Measurements from ENCODE around the gene STK4.

Gene STK4

GRCh38 chr20:45042978-45043377 is 76.7 kb downstream of the STK4 start:
- H3K27ac ChIP-seq = no peak overlapping the region
- no peaks in the 10 kb centered on the region for H3K27me3 ChIP-seq
- H3K4me1 ChIP-seq (ENCODE audit: control insufficient read depth in 1 of 2, insufficient read depth in 1 of 2, low read depth in 1 of 2, low read length in 1 of 2) = peaks cover 49 to 61% of the 10 kb centered on the region in 2 experiments
- no peak for TF ChIP-seq CTCF (IDR thresholded peaks at IDR 0.05)
- no peak overlapping the region for H3K4me3 ChIP-seq (ENCODE audit: low read depth in 1 of 2, low read length in 1 of 2)
- H3K9me3 ChIP-seq = no peaks in the 10 kb centered on the region
- peaks cover 33% of the 10 kb centered on the region for H3K36me3 ChIP-seq

- H3K4me1 ChIP-seq (ENCODE audit: control insufficient read depth in 1 of 2, insufficient read depth in 1 of 2, low read depth in 1 of 2, low read length in 1 of 2) = peaks cover 40 to 52% of the 10 kb centered on the region in 2 experiments
- H3K36me3 ChIP-seq = peaks cover 44% of the 10 kb centered on the region
- H3K27me3 ChIP-seq = no peaks in the 10 kb centered on the region
- H3K27ac ChIP-seq = peak overlapping the region; percentile 28
- no peak overlapping the region for H3K4me3 ChIP-seq (ENCODE audit: low read depth in 1 of 2, low read length in 1 of 2)
- H3K9me3 ChIP-seq = no peaks in the 10 kb centered on the region
- TF ChIP-seq CTCF (IDR thresholded peaks at IDR 0.05) = peak; percentile 69
These were observed 77.8 kb downstream of the STK4 start for GRCh38 chr20:45044084-45044573.

- H3K4me3 ChIP-seq (ENCODE audit: low read depth in 1 of 2, low read length in 1 of 2) = no peak overlapping the region
- no peaks in the 10 kb centered on the region for H3K27me3 ChIP-seq
- H3K4me1 ChIP-seq (ENCODE audit: control insufficient read depth in 1 of 2, insufficient read depth in 1 of 2, low read depth in 1 of 2, low read length in 1 of 2) = peaks cover 36 to 47% of the 10 kb centered on the region in 2 experiments
- peaks cover 49% of the 10 kb centered on the region for H3K36me3 ChIP-seq
- no peak for TF ChIP-seq CTCF (IDR thresholded peaks at IDR 0.05)
- H3K27ac ChIP-seq = no peak overlapping the region
- H3K9me3 ChIP-seq = no peaks in the 10 kb centered on the region
These were observed 78.3 kb downstream of the STK4 start for GRCh38 chr20:45044601-45045000.

- H3K9me3 ChIP-seq = no peaks in the 10 kb centered on the region
- peaks cover 50% of the 10 kb centered on the region for H3K36me3 ChIP-seq
- H3K27ac ChIP-seq = no peak overlapping the region
- peaks cover 8 to 17% of the 10 kb centered on the region in 2 experiments for H3K4me1 ChIP-seq (ENCODE audit: control insufficient read depth in 1 of 2, insufficient read depth in 1 of 2, low read depth in 1 of 2, low read length in 1 of 2)
- H3K4me3 ChIP-seq (ENCODE audit: low read depth in 1 of 2, low read length in 1 of 2) = no peak overlapping the region
- no peak for TF ChIP-seq CTCF (IDR thresholded peaks at IDR 0.05)
- H3K27me3 ChIP-seq = no peaks in the 10 kb centered on the region
These were observed 81.3 kb downstream of the STK4 start for GRCh38 chr20:45047581-45048119.

- no peak for TF ChIP-seq CTCF (IDR thresholded peaks at IDR 0.05)
- H3K9me3 ChIP-seq = no peaks in the 10 kb centered on the region
- no peaks in the 10 kb centered on the region for H3K27me3 ChIP-seq
- peak overlapping the region; percentile 37 for H3K27ac ChIP-seq
- no peak overlapping the region for H3K4me3 ChIP-seq (ENCODE audit: low read depth in 1 of 2, low read length in 1 of 2)
- H3K4me1 ChIP-seq (ENCODE audit: control insufficient read depth in 1 of 2, insufficient read depth in 1 of 2, low read depth in 1 of 2, low read length in 1 of 2) = peaks cover 2 to 9% of the 10 kb centered on the region in 2 experiments
- peaks cover 55% of the 10 kb centered on the region for H3K36me3 ChIP-seq
These were observed 83.1 kb downstream of the STK4 start for GRCh38 chr20:45049438-45049837.

All from neutrophil (primary cell).